ENCODE data around the gene LONRF2.
"Not testable (repeated sequence)": the region's sequence is repeated elsewhere in the genome, so short reads cannot be mapped to it uniquely, and the experiment has no call there.

Gene LONRF2

GRCh38 chr2:100250645-100251044 is 71.7 kb downstream of the LONRF2 start:
- no peak for DNase-seq

- DNase-seq = no peak
These were observed 73.3 kb downstream of the LONRF2 start for GRCh38 chr2:100248971-100249370.

- not testable (repeated sequence) for DNase-seq
These were observed 73.7 kb downstream of the LONRF2 start for GRCh38 chr2:100248556-100248955.

DNA sequence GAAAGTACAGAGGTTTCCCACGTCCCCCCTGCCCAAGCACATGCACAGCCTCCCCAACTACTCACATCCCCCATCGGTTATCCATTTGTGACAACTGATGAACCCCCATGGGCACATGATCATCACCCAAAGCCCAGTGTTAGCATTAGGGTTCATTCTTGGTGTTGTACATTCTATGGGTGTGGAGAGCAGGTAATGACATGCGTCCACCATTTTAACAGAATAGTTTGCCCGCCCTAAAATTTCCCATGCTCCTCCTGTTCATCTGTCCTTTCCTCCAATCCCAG is 74.3 kb downstream of the LONRF2 start:
- DNase-seq = no peak

GRCh38 chr2:100247256-100248043 is 74.9 kb downstream of the LONRF2 start:
- DNase-seq = no peak

DNA sequence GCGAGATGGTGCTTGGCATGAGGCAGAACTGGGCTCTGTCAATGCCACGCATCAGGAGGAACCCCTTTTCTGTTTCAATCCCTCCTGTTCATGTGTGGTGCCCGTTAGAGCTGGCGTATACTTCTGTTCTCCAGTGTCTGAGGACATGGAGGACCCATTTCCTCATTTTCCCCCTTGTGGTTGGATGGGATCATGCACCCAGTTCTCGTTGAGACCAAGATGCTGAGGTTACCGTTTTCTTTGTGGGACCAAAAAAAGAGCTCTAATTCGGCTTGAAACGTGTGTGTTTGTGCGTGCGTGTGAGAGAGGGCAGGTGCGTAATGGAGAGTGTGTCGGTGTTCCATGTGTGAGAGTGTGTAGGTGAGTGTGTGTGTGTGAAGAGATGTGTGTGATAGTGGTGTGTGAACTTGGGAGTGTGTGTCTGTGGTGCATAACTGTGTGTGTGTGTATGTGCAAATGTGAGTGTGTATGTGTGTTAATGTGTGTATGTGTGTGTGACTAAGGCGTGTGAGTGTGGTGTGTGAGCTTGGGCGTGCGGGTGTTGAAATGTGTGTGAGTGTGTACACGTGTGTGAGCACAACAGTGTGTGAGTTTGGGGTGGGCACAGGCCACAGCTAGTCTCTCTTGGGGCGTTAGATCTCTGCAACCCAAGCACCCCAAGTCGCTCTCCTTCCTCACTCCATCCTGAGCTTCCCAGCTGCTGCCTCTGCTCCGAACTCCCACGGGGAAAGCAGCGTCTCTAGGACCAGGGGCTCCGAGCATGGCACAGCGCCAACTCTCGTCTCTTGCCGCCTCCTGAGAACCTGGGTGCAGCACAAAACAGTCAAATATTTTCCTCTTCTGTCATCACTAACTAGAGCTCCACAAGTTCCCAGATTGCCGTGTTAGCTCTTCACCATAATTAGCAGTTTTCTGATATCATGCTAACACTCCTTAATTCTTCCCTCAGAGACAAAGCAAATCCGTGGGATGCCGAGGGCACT is 75.8 kb downstream of the LONRF2 start:
- no peak for DNase-seq

- no peak for DNase-seq
These were observed 76.6 kb downstream of the LONRF2 start for GRCh38 chr2:100245681-100246080.

GRCh38 chr2:100244881-100245605 is 77.3 kb downstream of the LONRF2 start:
- DNase-seq = no peak

DNA sequence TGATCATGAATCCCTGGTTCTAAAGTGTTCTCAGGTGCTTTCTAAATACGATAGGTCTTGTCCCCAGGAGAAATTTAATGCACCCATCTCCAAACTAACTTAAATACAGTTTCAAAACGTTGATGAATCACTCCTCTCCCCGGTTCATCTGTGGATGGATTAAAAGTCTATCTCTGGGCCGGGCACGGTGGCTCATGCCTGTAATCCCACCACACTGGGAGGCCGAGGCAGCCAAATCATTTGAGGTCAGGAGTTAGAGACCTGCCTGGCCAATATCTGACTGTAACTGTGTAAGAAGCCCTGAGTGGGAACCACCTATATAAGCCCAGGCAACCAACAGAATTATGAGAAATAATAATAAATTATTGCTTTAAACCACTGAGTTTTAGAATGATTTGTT is 78.7 kb downstream of the LONRF2 start:
- DNase-seq = no peak

DNA sequence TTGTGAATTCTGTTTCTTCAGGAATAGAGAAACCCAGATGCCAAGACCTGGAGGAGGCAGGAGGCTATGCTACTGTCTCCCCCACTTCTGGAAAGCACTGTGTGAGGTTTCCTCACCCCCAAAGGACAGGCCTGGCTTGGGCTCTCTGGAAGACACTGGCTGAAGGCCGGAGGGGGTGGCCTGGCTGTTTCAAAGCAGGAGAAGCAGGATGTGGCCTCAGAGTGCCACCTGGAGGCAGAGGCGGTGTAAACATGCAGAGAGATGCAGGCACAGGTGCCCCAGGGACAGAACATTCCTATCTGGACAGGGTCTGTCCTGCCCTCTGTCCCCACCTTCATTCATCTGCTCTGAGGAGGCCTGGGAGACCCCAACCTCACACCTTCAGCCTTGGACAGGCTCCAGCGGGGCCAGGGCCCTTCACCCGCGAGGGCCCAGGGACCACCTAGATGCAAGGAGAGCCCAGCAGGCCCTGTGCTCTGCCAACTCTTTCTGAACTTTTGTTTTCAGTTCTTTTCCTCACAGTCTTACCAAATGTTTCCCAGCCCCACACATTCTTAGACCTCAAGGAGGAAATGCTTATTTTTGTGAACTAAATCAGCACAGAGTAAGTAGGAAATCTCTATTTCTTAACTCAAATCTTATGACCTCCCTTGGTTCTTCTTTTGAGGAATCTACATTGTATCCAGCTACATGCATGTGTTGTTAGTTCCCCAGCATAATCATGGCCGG is 79.2 kb downstream of the LONRF2 start:
- no peak for DNase-seq

- DNase-seq = no peak
These were observed 79.8 kb downstream of the LONRF2 start for GRCh38 chr2:100242476-100242875.

DNA sequence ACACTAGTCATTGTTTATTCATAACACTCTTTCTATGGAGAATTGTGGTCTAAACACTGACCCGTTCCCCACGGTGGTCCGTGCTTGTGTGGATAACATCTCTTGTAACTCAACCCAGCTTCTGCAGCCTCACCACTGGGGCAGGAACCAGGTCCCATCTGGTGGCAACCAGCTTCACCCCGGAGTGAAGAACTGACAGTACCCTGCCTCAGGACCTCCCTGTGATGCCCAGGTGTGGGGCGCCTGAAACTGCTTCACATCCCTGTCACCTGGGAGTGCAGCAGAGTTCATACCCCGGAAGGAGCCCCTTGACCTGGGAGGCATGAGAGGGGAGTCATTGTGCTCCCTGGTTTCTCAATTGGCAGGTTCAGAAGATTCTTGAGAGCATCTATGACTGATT is 81.1 kb downstream of the LONRF2 start:
- DNase-seq = no peak

DNA sequence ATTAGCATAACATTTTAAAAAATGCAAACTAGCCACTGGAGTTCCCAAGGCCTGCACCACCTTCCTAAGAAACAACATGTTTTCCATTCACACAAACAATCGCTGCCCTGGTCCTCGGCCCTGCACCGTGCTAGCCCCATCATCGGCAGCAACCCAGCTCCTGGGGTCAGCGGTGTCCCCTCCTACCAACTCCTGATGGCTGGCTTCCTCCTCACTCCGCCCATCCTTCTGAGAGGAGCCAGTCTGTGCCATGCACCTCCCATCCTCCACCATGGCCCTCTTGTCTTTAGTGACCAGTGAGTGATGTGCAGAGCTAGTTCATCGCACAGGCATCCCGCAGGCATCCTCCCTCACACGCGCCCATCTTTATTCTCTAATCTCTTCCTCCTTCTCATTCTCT is 81.9 kb downstream of the LONRF2 start:
- DNase-seq = no peak

DNA sequence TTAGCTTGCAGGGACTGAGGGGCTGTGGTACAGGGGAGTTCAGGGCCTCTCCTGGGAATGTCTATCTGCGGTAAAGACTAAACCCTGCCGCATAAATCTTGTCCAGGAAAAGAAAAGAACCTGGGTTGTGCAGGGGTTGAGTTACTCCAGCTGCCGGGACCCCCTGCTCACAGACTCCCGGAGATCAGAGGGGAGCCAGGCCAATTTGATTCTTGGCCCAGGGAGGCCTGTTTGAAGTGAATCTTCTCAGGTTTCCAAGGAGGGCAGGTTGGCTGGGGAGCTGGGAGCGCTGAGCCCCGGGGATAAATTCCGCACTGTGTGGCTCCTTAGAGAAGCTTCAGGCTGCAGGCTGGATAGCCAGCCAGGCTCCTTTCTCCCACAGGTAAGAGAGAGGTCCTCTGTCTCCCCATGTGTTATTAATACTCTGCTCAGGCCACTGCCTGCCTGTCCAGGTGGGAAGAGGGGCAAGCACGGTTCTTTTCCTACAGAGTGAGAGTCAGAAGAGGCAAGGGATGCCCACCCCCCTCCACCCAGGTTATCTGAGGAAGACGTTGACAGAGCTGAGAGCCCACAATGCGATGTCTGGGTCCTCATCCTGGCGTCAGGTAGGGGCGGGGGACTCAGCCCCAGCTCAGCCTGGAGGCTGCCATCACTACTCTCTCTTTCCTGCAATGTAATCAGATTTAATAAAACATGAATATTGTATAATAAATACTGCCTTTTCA is 82.7 kb downstream of the LONRF2 start:
- DNase-seq = no peak

- no peak for DNase-seq
These were observed 83.8 kb downstream of the LONRF2 start for GRCh38 chr2:100238471-100238870.

DNA sequence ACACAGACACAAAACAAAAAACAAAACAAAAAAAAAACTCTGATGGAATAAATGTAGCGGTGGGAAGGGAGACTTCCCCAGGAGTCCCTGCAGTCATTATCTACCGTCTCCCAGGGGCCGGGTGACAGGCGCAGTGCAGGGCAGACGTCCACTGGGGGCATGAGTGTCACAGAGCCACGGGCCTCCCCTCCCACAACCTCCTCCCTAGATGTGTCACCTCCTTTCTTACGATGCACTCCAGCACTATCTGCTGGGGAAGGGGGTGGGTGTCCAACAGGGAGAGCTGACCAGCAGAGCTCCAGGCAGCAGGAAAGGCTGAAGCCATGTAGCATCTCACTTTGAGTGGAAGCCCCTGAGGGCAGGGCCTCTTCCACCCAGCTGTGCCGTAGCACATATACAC is 84.5 kb downstream of the LONRF2 start:
- DNase-seq = no peak

DNA sequence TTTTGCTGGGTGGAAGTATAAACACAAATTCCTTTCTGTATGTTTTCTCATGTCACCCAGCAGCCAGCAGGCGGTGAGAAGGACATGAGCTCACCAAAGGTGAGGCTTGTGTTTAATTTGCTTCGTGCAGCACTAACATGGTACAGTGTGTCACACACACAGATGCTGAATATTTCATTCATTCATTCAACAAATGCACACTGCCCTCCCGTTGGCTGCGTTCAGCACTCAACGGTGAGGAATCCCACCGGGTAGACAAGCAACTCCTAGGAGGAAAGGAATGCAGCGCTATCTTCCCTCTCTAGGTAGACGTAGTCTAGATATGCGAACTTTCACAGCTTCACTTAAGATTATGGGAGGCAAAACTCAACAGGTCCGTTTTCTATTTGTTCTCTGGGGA is 85.1 kb downstream of the LONRF2 start:
- no peak for DNase-seq

DNA sequence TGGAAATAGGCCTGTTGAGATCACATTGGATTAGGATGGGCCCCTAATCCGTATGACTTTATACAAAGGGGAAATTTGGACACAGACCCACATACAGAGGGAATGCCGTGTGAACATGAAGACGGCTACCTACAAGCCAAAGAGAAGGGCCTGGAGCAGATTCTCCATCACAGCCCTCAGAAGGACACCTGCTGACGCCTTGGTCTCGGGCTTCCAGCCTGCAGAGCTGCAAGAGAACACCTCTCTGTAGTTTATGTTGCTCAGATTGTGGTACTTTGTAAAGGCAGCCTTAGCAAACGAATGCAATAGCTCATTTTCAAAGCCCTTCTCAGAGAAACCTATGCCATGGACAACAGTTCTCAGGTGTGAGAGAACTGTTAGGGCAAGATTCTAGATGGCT is 86.1 kb downstream of the LONRF2 start:
- DNase-seq = no peak

DNA sequence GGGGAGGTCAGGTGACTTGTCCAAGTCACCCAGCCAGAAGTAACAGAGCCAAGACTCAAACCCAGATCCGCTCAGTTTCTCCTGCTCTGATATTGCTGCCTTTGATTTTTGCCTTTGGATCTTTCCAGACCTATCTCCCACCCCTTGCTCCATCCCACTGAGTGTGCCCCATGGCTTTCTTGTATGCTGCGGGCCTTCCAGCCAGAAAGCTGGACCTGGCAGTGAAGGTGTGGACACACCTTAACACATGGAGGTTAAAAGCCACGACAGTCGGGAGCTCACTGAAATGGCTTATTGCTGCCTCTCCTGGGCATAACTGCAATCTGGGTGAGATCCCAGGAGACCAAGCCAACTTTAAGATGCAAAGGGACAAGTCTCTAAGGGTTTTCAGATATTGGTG is 86.7 kb downstream of the LONRF2 start:
- no peak for DNase-seq

- no peak for DNase-seq
These were observed 87.2 kb downstream of the LONRF2 start for GRCh38 chr2:100235098-100235497.

DNA sequence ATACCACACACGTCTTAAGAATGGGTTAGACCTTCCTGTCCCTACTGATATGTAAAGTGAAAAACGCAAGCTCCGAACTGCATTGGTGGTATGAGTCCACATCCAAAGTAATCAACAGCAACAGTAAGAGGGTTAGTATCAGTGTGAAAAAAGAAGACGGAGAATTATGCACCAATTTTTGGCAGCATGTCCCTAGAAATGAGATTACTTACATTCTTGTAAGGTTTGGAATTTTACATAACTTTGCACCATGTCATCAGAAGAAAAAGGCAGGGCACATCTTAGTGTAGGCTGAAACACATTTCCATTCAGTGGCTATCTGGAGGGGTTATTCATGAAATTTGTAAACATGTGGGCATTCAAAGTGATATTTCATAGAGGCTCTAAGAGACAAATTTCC is 88.2 kb downstream of the LONRF2 start:
- DNase-seq = no peak

- no peak for DNase-seq
These were observed 89.2 kb downstream of the LONRF2 start for GRCh38 chr2:100233061-100233460.
